ENCODE results near the gene NAT16.

NAT16 gene

DNA sequence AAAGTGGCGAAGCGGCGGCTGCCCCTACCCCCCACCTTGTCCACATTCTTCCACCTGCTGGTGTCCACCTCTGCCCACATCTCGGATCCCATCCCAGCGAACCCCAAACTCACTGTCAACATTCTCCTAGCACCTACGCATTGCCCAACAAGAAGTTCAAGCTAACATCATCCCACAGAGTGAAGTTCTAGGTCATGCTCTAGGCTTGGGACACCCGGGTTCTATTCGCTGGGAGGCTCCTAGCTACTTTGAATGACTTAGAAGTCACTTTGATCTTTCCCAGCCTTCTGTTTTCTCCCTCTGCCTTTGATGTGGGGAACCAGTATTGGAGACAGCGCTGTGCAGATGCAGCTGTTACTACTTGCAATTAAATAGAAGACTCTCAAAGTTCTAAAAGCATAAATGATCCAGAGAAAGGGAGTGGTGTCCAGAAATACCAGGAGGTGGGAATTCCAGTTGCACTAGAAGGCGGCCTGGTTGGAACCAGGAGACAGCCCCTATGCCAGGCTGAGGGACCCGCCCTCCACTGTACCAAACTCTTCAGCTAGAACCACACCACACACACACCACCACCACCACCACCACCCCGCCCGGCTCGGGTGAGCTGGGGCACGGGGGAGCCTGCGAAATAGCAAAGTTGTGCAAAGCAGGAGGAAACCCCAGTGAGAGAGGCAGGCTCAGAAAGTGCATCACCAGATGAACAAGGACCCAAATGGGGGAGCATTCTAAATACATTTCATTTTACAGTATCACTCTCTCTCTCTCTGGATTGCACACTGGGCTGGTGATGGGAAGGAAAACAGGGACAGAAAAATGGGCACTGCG is 9.3 kb downstream of the NAT16 start:
- DNase-seq: no peak

DNA sequence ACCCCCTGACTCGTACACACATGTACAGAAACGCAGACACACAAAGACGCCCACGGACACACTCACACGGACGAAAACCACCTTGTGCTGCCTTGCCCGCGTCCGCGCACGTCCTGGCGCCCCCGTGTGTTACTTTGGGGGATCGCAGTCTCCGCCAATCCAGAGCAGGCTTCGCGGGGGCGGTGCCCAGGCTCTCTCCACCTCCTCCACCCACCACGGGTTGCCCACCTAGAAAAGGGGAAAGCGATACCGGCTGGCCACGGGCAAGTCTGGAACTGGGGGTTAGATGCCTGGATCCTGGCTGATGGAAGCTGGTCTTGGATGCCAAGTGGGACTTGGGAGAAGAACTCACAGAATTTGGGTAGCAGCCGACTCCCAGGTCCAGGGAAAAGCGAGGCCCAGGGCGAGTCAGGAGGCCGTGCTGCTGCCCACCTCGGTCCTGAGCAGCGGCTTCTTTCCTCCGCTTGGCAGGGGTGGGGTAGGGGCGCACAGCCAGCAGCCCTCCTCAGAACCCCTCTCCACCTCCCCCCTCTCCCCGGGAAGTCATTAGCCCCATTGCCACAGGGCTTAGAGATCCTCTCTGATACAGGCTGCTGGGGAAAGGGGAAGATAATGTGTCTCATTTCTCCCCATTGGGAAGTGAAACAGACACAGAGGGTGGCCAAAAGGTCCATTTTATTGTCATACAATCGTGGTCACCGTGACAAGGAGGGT is 10.1 kb downstream of the NAT16 start:
- DNase-seq: peak; percentile 55

DNA sequence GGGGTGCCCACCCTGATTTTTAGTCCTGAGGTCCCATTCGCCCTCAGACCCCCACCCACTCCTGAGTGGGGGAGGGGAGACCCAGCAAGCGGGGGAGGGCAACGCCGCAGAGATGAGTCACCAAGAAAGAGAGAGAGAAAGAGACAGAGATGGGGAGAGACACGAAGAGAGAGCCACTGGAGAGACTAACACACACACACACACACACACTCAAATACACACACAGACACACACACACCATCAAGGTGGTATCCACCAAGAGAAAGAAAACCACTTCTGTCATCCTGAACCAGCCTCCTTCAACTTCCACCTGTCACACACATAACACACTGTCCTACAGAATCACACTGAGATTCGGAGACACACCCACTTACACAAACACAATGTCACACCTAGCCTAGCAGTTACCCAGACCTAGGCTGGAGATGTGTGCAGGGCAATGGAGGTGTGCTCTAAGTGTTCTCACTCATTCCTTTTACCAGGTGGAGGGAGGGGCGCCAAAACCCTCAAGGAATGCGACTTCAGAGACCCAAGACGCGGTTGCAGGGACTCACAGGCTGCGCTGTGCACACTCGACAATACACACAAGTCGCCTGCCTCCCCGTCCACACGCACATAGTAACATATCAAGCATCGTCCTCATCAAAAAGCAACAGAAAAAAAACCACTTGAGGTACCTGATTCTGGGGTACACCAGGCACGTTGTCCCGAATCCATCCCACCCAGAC is 10.8 kb downstream of the NAT16 start:
- no peak for DNase-seq

DNA sequence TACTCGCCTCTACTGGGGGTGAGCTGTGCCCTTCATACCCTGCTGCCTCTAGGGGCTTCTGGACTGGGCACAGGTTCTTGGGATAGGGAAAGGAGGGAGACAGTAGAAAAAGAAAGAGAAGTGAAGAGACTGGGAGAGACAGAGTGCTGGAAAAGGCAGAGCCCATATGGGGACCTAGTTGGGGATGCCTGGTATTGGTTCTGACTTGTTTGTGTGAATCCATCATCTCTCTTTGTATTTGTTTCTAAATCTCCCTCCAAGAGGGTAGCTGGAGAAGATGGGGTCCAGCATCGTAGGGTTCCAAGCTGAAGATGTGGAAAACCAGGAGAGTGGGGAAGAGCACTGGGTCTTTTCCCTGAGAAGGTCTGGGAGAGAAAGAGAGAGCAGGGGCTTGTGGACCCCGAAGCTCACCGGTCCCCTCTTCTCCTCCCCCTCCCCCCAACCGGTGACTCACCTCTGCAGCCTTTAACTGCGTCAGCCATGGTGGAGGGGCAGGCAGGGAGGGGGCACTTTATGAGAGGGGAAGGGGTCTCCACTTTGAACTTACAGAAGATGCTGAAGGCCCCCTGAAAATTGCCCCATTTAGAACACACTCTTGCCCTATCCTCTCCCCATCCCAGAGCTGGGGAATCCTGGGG is 11.6 kb downstream of the NAT16 start:
- no peak for DNase-seq

DNA sequence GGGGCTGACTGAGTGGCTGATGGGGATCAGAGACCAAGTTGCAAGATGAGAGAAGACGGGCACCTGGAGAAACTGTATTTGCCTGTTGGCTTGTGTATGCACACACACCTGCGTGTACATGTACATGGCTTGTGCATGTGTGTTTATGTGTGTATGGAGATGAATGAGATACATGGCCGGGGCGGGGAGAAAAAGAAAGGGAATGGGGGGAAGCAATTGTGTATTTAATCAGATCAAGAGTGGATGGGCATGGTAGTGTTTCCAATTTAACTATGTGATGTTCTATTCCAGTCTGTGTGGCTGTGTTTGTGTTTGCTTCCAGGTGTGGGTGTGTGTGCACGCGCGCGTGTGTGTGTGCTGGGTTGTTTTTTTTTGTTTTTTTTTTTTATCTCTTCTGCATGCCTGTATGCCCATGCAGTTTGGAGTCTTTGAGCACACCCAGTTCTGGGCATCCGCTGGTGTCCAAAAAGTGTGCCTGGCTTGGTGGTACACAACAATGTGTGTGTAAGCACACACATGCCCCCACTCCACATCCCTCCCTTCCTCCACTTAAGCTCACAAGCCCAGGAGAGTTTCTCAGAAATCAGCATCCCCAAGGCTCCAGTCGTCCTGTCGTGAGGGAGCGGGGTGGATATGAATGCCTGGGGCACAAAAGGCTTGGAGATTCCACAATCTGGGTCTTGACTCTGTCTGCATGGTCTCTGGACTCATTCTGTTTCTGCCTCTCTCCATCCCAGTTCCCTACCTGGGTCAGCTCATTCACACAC is 12.3 kb downstream of the NAT16 start:
- DNase-seq: no peak

DNA sequence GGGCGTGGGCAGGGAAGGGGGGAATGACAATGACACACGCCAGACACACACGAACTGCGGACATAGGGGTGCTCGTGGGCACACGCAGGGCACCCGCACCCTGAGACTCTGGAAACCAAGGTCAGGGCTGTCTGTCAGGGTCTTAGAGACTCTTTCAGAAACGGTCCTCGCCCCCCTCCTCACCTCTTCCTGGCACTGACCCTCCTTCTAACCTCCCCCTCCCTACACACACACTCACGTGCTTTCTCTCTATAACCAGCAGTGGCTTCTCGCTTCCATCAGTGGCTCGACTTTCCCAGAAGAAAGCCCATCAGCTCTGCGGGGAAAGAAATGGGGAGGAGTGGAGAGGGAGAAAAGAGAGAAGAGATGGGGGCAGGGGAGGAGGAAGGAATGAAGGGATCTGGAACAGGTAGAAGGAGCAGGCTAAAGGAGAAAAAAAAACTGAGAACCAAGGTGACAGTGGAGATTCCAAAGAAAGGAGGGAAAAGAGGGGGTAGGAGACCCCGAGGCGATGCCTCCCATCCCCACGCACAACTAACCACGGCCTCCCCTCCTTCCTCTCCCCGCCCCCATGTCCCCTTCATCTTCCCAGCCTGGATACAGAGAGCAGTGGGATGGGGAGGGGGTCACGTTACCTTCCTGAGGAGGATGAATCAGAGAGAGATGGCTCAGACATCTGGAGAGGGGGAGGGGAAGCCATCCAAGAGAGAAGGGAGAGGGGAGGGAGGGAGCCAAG is 13.0 kb downstream of the NAT16 start:
- DNase-seq: no peak

DNA sequence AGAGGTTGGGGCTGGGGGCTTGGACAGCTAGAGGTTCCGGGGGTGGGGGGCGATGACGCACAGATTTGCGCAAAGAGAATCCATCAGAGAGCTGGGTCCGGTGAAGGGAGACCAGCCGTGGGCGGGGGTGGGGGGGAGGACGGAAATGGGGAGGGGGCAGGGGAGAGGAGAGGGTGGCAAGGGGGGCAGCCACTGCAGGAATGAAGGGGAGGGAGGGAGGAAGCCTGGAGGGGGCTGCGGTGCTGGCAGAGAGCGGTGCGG is 13.5 kb downstream of the NAT16 start:
- DNase-seq: no peak

DNA sequence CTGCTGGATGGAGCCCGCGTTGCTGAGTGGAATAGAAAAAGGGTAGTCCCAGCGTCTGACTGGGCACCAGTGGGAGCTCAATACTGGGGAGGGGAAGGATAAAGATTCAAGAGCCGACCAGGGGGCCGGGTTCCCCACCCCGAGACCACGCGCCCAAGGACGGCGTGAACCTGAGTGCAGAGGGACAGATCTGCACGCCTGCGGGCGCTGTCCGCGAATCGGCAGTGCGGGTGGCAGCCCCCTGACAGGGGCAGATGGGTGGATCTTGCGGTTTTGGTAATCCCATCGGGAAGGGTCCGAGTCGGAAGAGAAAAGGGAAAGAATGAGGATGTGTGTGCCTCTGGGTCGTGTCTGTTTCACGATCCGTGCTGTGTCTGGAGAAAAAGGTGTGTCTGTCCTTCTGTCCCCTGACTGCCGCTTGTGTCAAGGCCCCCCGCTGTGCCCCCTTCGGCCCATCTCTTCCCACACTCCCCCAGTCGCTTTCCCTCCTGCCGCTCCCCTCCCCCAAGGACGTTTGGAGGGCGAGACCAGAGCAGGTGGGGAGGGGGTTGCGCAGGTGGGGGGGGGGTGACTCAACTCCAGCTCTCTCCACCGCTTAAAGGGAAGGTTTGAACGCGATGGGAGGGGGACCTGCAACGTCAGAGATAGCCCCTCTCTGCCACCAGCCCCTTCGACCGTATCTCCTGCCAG is 14.0 kb downstream of the NAT16 start:
- no peak for DNase-seq

DNA sequence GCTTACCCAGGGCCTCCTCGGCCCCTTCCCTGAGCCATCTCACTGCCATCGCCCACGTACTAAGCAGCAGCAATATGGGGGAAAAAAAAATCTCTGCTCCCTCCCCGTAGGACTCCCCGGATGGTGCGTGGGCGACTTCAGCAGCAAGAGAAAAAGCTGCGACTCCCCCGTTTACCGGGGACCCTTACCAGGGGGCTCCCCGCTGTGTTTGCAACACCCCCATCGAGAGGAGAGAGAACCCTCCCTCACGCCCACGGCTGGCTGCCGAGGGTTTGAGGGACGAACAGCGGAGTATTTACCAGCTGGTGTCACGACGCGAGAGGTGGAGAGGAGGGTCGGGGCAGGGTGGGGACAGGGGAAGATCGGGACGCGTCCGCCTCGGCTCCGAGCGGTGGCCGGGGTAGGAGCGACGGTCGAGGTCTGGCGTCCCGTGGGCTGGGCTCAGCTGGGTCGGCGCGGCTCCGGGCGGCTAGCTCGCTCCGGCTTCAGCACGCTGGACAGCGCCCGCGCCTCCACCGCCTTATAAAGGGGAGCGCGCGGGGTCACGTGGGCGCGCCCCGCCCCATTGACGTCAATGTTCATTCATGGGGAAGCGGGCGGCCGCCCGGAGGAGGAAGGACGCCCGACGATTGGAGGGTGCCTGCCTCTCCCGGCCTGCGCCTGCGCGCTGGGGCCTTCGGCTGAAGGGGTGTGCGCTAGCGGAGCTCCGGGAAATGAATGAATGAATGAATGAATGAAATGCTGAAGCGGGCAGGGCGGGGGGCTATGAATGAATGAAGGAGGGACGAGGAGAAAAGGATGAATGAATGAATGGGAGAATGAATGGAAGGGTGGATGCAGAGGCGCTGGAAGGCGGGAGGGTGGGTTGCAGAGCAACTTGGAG is 14.8 kb downstream of the NAT16 start, which contains the start of gene VGF:
TSS of gene VGF (minus strand) at position 495 of the 883 bp plus-strand sequence. CDS start 726 bp downstream, outside the sequence.
- DNase-seq: peak; percentile 89

DNA sequence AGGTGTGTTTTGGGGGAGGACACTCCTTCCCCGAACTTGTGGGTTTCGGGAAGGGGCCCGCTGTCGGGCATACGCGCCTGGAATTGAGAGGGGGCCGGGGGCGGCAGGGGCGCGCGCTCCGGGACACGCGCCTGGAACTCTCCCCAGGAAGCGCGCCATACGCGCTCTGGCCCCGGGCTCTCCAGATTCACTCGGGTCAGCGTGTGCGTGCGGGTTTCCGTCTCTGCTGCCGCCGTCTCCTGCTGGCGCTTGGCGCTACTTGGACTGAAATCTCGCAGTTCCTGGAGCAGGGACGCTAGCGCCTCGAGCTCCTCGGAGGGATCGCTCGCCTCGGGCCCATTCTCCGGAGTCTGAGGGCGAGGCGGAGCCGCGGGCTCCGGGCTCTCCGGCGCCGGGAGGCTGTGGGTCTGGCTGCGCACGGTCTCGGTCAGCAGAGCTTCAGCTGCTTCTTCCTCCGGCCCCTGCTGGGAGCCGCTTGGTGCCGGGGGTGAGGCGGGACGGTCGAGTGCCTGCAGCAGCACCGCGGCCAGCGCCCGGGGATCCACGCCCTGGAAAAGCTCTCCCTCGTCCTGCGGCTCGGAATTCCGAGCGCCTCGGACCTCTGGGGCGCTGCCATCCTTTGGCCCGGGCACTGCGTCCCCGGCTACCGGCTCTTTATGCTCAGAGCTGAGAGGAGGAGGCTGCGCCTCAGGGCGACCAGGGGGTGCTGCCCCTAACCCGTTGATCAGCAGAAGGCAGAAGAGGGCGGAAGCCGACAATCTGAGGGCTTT is 15.8 kb downstream of the NAT16 start:
- no peak for DNase-seq

DNA sequence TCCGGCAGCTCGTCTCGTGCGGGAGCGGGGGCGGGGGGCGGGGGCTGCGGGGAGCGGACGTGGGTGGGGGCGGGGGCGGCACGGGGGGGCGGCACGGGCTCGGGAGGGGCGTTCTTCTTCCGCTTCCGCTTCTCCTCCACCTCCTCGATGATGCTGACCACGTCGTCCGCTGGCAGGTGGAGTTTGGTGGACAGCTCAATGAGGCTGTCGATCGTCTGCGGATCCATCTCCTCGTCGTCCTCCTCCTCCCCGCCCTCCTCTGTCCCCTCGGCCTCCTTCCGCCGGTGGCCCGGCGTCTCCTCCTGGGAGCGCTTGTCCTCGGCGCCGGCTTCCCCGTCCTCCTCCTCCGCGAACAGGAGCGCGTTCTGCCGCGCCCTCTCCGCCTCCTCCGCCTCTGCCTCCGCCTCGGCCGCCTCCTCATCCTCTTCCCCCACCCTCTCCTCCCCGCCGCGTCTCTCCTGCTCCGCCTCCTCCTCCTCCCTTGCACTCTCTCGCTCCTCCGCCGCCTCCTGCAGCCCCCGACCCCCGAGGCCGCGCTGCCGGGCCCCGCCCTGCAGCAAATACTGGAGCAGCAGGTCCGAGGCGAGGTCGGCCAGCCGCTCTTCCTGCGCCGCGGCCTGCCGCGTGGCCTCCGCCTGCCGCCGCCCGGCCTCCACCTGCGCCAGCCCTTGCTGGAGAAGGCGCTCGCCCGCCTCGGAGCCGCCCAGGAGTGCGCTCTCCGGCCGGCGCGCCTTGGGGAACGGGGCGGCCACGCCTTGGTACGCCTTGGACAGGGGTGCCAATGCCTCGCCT is 16.6 kb downstream of the NAT16 start:
- peak; percentile 54 for DNase-seq

DNA sequence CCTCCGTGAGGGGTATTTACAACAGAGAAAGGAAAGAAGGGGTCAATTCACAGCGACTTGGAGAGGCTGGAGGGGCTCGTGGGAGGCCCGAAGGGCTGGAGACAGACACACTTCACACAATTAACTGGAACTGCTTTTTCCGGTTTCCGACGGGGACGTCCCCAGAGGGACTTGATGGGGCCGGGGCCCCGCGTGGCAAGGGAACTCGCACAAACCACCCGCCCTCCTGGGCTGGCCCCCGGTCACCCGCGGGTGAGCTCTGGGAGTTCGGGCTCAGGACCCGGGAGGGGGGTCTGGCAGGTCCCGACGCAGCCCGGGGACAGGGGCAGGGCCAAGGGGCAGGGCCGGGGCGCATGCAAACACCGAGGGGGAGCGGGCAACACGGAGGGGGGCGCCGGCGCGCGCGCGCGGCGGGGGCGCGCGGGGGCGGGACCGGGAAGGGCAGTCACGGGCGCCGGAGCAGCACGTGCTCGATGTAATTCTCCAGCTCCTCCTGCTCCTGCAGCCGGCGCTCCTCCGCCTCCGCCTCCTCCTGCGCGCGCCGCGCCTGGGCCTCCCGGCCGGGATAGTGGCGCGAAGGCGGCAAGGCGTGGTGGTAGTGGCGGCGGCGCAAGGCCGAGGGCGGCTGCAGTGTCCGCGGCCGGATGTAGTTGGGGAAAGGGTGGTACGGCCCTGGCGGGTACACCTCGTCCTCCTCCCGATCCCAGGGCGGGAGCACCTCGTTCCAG is 17.4 kb downstream of the NAT16 start:
- DNase-seq: peak; percentile 60

DNA sequence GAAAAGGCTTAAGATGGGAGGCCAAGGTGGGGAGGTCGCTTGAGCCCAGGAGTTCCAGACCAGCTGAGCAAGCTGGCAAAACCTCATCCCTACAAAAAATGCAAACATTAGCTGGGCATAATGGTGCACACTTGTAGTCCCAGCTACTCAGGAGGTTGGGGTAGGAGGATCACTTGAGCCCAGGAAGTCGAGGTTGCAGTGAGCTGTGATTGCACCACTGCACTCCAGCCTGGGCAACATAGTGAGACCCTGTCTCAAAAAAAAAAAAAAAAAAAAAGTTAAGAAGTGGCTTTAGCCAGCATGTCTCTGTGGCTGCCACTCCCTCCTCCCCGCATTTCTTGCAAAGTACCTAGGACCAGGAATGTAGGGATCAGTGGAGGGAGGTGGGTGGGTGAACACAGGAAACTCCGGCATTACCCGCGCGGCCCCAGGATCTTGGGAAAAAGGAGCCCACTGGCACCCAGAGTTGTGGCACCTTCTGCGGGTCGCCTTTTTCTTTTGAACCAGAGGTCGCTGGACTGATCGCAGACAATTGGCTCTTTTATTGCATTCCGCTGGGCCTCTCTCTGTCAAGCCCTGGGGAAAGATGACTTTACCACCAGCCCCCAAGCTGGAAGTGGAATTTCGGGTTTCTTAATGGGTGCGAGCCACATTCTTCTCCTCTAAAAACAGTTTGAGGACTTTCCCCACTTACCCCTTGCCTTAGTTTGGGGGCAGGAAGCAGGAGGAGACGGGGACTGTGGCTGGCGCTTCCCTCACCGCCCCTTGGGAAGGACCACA is 18.2 kb downstream of the NAT16 start:
- no peak for DNase-seq

DNA sequence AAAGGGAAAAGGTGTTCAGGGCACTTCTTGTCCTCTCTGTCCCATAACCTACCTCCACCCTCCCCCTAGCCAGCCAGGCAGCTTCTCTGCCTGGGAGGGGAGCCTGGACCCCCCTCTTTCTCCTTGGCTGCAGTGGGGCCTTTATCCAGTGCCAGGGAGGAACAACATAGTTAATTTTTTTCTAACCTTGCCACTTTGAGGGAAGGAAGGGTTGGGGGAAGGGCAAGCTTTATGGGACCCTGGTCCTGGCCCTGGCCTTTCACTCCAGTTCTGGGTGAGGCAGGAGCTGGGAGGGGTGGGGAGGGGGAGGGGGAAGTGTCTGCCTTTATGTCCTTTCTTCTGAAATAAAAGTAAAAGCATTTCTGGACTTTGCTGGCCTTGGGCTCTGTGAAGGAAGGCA is 19.2 kb downstream of the NAT16 start:
- DNase-seq: no peak

DNA sequence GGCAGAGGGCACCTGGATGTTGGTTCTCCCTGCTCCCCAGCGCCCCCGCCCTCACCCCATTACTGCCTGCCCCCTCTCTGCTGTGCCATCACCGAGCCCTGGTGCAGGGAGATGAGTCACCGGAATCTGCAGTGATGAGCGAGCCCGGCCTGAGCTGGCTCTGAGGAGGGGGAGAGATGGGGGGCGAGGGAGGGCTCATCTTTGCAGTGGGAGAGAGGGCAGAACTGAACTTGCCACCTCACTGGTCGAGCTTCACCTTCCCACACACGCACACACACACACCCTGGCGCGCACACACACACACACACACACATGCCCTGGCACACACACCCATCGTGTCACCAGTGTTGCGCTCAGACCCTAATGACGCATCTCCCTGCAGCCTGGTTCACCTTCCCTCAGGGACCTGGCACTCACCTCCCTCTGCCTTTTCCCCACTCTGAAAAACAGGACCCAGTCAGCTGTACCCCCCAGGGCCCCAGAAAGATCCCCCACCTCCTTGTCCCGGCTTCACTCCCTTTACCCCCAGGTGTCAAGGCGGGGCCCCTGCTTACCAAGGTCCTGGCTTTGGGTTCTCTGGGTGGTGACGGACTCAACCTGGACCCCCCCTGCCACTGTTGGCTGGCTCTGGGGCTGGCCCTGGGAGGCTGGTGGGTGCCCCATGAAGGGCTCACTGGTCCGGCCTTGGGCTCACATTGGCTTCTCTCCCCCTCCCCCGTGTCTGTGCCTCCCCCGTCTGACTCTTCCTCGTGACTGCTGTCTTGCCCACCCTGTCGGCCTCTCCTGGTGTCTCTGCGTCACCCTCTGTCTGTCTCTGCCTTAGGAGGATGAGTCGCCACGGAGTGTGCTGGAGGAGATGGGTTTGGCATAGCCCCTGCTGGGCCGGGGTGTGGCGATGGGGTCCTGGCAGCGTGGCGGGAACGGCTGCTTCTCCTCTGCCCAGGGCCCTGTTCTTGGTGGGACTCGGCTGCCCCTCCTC is 20.1 kb downstream of the NAT16 start:
- no peak for DNase-seq
